HG03103 (cell line): ENCODE measurements around the gene NEDD8.

Experiments
- ATAC-seq: cut with Tn5 transposase; IDR thresholded peaks from one replicate; pipeline ENCODE4 v1.9.1; 2021; ENCODE audit warnings: low read depth; ENCODE audit not compliant: unreplicated experiment

NEDD8 gene

GRCh38 chr14:24264298-24264697, 32.1 kb upstream of the NEDD8 start:
- ATAC-seq, result no peak

- no peak for ATAC-seq
These were observed 31.7 kb upstream of the NEDD8 start for GRCh38 chr14:24263848-24264247.

GRCh38 chr14:24262821-24263733, 30.9 kb upstream of the NEDD8 start, which contains the start of gene TGM1:
TGM1 (minus strand) TSS chr14:24263177; CDS start chr14:24262352, 825 bp downstream.
- ATAC-seq, result no peak

- no peak for ATAC-seq
These were observed 29.8 kb upstream of the NEDD8 start for GRCh38 chr14:24261969-24262327.

- ATAC-seq, result no peak
These were observed 29.2 kb upstream of the NEDD8 start for GRCh38 chr14:24261256-24261968.

- ATAC-seq, result no peak
These were observed 28.6 kb upstream of the NEDD8 start for GRCh38 chr14:24260780-24261157.

- no peak for ATAC-seq
These were observed 28.0 kb upstream of the NEDD8 start for GRCh38 chr14:24260026-24260779.

GRCh38 chr14:24259282-24260025, 27.3 kb upstream of the NEDD8 start:
- no peak for ATAC-seq

- no peak for ATAC-seq
These were observed 26.5 kb upstream of the NEDD8 start for GRCh38 chr14:24258548-24259265.

GRCh38 chr14:24258119-24258518, 26.0 kb upstream of the NEDD8 start:
- no peak for ATAC-seq

- no peak for ATAC-seq
These were observed 24.8 kb upstream of the NEDD8 start for GRCh38 chr14:24256960-24257359.

- ATAC-seq, result no peak
These were observed 24.0 kb upstream of the NEDD8 start for GRCh38 chr14:24255931-24256711.

- ATAC-seq, result no peak
These were observed 23.3 kb upstream of the NEDD8 start for GRCh38 chr14:24255438-24255837.

GRCh38 chr14:24254630-24255392, 22.6 kb upstream of the NEDD8 start:
- no peak for ATAC-seq

- ATAC-seq, result no peak
These were observed 21.8 kb upstream of the NEDD8 start for GRCh38 chr14:24253936-24254335.

- no peak for ATAC-seq
These were observed 20.3 kb upstream of the NEDD8 start for GRCh38 chr14:24252289-24253124.

- no peak for ATAC-seq
These were observed 19.7 kb upstream of the NEDD8 start for GRCh38 chr14:24251880-24252288.
